ENCODE data around the gene TRA2B.
"Not testable (repeated sequence)": the region's sequence is repeated elsewhere in the genome, so short reads cannot be mapped to it uniquely, and the experiment has no call there.

The TRA2B gene

DNA sequence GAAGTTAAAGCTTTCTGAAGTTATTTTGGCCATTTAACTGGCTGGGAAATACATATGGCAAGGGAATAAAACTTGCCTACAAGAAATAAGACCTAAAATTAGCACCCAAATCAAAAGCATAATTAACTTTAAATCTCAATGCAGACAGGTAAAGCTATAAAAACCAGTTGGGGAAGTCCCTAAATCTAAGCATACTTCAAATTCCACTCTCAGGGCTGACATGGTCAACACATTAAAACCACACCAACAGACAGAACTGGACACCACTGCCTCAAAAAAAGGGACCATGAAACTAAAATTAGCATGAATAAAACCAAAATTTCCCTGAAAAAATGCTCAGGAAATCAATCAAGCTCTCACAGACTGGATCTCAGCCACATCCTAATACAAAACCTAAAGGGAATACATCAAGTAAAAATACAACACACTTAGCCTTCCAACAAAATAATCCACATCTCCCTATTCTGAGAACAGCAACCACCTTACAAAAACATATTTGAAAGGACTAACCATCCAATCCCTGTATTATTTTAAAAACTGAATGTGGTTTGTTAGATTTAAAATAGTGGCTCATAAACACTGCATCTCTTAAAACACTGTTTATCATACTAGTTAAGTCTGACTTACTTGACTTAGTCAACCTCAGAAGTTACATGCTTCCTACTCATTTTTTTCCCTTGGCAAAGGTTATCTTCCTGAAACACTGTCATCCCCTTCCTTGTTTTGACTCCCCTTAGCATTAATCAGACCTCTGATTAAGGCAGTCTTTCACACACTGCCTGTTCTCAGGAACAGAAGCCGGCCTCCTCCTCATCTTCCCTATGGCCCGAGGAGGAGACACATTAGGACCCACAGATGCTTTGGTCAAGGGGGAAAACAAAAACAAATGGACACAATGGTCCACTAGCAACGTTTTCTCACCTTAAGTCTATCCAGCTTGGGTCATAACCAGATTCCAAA, 8.3 kb downstream of the TRA2B start:
- in situ Hi-C loops (cut with MboI; ENCODE audit: low sequenced_read_pairs), result no loop called here

DNA sequence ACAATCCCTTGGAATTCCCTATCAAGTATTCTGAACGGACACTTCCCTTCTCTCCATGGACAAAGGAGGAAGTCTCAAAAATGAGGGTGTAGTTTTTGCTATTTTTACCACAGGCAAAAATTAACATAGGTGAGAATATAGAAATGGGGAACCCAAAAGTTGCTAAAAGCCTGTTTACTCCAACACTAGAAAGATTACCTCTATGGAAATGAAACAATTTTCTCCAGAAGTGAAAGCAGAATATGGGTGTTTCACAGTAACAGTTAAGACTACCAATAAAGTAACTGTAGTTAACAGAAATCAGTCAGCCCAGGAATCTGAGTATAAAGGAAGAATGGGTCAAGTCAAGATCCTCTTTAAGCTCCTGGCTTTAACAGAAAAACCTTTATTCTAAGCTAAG, 9.3 kb downstream of the TRA2B start:
- in situ Hi-C loops (cut with MboI; ENCODE audit: low sequenced_read_pairs), result no loop called here

DNA sequence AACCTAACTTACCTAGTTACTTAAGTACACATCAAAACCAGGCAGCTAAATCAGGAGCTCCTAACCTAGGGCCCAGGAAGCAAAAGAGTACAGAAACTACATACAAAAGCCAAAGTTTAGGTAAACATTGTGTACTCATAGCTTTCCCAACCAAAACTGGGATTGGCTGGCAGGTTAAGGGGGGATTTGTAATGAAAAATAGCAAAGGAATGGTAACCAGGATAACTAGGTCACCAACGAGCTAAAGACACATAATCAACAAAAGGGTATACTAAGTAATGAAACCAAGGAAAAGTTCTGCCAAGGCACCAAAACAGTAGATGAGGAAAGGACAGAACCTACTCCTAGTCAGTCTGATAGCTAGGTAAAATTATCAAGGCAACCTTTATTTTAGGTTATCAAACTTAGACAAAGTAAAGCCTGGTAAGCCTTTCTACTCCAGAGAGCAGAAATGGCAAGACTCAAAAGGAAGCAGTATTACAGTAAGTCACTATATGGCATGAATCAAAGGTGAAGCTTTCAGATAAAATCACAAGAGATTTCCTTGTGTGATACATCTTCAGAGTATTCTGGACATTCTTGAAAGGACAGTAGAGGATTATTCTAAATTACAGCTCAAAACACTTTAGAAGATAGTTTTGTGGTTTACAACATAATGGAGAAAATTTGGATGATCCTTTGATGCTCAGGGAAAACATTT, 10.2 kb downstream of the TRA2B start:
- in situ Hi-C loops (cut with MboI; ENCODE audit: low sequenced_read_pairs), result no loop called here

DNA sequence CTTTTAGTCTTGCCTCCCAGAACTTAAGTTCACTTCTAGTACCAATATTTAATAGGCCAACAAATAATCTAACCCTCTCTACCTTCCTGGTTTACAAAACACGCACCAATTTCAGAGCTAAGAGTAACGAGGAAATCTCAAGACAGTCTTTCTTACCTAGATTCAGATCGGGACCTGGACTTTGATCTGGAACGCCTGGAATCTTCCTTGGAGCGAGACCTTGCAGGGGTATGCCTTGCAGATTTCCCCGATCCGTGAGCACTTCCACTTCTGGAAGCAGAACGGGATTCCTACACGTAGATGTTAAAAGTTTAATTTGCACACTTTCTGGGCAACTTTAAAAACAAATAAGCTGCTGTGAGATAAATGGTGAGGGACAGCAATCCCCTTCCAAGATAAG, 11.4 kb downstream of the TRA2B start:
- in situ Hi-C loops (cut with MboI; ENCODE audit: low sequenced_read_pairs), result no loop called here

DNA sequence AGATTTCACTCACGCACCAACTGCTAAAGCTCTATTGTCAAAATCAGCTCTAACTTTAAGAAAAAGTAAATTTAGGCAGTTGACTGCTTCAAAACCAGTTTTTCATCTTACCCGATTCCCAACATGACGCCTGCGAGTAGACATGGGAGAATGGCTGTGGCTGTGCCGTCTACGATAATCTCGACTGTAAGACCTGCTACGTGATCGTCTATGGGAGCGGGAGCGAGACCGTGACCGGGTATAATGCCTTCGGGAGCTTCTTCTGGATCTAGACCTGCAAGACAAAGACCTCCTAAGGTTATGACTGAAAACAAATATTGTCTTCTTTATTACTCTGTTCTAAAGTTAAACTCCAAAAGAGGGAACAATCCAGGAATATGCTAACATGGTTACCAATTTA, 12.5 kb downstream of the TRA2B start:
- in situ Hi-C loops (cut with MboI; ENCODE audit: low sequenced_read_pairs), result no loop called here

DNA sequence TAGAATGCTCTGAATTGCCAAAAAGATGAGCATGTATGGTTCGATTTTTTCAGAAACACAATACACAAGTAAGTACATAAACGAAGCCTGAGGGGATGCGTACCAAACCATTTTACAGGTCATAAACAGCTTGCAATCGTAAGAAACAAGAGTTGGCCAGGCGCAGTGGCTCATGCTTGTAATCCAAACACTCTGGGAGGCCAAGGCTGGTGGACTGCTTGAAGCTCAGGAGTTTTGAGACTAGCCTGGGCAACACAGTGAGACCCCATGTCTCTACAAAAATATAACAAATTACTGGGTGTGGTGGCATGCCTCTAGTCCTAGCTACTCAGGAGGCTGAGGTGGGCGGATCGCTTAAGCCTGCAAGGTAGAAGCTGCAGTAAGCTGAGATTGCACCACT, 13.4 kb downstream of the TRA2B start:
- in situ Hi-C loops (cut with MboI; ENCODE audit: low sequenced_read_pairs), result no loop called here

DNA sequence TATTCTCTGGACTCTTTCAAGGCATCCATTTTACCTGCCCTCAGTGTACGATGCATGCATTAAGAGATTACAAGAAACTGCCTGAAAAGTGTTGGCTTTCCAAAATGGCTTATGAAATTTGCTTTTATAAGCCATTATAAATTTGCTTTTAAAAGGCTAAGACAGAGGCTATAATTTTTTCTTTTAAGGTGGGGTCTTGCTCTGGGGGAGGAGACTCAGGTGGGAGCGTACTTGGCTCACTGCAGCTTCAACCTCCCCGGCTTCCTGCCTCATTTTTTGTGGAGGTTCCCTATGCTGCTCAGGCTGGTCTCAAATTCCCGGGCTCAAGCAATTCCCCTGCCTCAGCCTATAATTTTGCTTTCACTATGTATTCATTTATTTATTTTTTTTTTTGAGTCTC, 17.6 kb downstream of the TRA2B start:
- in situ Hi-C loops (cut with MboI; ENCODE audit: low sequenced_read_pairs), result no loop called here

DNA sequence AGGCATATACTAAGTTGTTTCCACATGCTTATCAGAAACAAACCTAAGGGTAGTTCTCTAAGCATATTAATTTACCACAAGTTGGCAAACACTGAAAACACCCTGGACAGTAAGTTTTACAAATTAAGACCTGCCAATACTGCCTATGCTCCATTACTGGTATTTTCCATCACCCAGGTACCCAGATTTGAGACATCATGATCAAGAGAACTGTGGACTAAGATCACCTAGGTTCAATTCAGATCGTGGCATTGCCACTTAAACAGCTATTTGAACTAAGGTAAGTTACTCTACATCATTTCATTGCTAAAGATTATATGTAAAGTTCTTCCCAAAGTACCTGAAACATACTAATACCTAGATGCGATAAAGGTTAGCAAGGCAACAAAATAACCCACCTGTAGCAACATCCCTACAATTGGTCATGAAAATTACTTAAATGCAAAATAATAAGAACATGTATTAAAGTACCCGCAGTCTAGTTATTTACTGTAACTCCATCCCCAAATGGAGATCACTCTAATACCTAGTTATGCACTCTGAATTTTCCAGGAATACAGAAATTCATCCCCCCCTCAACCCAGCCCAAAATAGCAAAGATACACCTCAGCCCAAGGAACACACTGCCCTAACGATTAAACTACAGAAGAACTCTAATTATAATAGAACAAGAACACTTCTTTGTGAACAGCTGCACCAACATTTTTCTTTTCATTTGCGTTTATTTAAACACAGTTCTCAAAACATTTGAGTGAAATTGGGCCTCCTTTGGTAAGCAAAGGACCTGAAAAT, 21.6 kb downstream of the TRA2B start:
- in situ Hi-C loops (cut with MboI; ENCODE audit: low sequenced_read_pairs), result no loop called here

DNA sequence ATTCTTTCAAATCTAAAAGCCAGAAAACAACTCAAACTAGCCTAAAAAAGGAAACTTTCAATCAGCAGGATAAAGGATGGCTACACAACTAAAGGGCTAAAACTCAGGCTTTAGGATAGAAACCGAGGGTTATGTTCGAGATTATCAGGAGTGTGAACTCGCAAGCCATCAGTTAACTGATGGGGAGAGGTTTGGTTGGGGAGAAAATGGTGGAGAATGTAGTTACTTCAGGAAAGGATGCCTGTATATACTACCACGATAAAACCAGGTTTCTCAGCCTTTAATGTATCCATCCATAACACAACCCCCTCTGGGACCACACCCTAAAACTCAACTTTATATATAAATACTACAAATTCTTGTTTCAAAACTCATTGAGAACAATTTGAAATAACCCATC, 22.2 kb downstream of the TRA2B start:
- in situ Hi-C loops (cut with MboI; ENCODE audit: low sequenced_read_pairs), result no loop called here

DNA sequence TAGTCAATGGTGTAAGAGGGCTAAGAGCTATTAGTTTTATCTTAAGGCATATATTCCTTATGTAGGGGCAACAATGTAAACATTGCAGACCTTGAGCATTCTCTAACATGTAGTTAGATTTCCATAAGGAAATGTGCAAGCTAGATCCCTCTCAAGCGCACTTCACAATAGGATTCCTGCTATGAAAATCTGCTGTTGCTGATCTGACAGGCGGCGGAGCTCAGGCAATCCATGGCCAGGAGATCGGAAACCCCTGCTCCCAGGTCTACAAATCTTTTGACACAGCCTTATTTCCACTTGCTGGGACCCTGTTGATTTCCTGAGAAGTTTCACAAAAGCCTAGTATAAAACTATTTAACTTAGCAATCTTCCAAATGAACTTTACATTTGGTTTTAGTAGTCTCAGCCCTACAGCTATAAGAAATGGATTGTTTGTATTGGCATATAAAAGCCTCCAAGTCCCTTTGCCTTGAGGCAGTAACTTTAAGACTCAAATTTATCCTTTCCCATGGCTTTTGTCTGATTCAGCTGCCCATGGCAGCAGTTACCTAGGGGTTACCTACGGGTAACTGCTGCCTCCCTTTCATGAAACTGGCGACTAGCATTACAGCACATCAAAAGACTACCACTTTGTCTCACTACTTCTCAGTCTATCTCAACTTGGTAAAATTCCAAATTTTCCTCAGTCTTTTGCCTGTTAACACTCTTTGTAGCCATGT, 22.7 kb downstream of the TRA2B start:
- in situ Hi-C loops (cut with MboI; ENCODE audit: low sequenced_read_pairs), result no loop called here

DNA sequence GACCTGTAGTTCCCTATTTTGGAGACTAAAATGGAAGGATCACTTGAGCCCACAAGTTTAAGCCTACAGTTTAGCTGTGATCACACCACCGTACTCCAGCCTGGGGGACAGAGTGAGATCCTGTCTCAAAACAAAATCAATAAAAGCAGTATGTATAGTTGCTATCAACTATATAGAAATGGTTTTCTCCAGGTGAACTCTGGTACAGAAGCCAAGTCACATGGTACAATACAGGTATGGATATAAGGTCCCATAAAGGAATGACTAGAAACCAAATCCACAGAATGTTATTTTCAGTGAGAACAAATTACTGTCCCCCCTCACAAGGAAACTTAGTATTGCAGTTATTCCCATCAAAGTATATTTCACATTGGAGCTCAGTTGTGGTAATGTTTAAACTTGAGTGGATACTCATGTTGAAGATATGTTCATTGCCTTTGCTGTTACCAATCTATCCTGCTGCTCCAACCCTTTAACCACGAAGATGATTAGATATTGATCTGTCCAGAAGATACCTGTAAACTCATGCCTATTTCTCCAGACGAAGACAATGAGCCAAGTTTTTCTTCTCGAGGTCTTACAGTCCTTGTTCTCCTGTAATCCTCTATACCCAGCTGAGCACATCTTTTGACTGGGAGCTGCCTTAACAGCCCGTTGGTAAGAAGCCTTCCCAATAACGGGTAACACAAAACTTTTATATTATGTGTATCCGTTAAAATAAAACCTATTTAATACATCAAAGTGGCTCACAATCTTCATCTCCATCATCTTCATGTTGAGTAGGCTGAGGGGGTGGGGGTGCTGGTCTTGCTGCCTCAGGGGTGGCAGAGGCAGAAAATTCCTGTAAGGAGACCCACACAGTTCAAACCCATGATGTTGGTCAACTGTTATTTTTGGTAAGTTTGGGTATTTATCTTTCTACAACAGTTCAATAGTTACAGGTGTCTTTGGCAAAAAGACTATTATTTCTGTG, 24.6 kb downstream of the TRA2B start:
- in situ Hi-C loops (cut with MboI; ENCODE audit: low sequenced_read_pairs), result no loop called here

DNA sequence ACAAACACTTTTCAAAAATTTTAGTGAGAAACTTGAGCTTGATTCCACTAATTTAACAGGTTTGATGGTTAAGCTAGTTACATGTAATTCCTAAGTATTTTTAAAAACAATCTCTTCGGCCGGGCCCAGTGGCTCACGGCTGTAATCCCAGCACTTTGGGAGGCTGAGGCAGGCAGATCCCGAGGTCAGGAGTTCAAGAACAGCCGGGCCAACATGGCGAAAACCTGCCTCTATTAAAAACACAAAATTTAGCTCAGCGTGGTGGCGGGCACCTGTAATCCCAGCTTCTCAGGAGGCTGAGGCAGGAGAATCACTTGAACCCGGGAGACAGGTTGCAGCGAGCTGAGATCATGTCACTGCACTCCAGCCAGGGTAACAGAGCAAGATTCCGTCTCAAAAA, 25.3 kb downstream of the TRA2B start:
- in situ Hi-C loops (cut with MboI; ENCODE audit: low sequenced_read_pairs), result no loop called here

DNA sequence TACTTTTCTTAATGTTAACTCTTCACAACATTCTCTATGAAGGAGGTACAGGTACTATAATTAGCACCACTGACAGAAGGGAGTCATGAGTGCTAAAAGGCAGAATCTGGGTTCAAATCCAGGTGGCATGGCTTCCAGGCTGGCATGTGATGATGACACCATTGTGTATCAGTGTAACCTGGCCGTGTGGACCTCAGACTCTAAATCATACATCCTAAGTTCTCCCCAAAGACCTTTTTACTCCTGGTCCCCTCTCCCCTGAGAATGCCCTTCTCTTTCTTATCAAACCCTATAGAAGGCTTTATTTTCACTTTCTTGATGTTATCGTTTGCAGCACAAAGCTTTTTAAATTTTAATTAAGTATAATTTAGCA, 26.8 kb downstream of the TRA2B start:
- in situ Hi-C loops (cut with MboI; ENCODE audit: low sequenced_read_pairs), result not testable (repeated sequence)

DNA sequence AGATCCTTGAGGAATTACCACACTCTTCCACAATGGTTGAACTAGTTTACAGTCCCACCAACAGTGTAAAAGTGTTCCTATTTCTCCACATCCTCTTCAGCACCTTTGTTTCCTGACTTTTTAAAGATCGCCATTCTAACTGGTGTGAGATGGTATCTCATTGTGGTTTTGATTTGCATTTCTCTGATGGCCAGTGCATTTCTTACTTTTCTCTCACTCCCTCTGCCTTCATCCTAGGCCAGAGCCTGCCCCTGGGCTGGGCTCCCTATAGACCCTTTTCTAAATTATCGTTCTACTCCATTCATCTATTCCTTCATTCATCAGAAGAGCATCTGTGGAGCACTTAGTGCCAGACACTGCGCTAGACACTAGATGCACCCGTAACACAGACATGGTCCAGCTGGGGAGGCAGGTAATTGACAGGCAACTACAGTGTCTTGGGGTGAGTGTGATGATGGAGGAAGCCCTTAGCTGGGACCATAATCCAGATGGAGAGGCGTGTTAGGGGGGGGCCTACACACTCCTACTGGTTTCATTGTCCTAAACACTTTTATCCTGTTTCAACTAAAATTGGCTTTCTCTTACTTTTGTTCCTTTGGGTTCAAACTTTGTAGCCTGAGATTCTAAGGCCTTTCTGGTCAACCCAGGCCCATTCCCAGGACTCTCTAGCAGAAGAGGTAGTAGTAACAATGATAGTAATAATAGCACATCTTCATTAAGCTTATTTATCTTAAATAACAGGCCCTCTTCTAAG, 27.3 kb downstream of the TRA2B start:
- in situ Hi-C loops (cut with MboI; ENCODE audit: low sequenced_read_pairs), result not testable (repeated sequence)

DNA sequence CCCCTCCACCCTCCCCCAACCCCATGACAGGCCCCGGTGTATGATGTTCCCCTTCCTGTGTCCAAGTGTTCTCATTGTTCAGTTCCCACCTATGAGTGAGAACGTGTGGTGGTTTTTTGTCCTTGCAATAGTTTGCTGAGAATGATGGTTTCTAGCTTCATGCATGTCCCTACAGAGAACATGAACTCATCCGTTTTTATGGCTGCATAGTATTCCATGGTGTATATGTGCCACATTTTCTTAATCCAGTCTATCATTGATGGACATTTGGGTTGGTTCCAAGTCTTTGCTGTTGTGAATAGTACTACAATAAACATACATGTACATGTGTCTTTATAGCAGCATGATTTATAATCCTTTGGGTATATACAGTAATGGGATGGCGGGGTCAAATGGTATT, 27.9 kb downstream of the TRA2B start:
- in situ Hi-C loops (cut with MboI; ENCODE audit: low sequenced_read_pairs), result not testable (repeated sequence)

DNA sequence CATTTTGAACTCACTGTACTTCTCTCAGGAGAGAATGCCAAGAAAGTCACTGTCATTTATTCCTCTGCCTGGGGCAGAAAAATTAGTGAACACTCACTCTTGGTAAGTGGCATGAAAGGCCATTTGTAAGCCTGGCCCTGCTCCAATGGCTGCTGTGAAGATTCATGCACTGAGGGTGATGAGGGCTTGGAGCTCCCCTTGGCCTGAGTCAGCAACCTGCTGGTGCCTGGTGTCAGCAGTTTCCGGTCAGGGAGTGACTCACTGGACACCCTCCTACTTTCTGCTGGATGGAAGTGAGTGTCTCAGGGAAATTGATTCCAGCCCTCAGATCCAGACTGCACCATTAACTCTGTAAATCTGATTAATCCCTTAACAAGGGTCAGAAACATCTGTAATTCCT, 37.6 kb downstream of the TRA2B start:
- in situ Hi-C loops (cut with MboI; ENCODE audit: low sequenced_read_pairs), result no loop called here

DNA sequence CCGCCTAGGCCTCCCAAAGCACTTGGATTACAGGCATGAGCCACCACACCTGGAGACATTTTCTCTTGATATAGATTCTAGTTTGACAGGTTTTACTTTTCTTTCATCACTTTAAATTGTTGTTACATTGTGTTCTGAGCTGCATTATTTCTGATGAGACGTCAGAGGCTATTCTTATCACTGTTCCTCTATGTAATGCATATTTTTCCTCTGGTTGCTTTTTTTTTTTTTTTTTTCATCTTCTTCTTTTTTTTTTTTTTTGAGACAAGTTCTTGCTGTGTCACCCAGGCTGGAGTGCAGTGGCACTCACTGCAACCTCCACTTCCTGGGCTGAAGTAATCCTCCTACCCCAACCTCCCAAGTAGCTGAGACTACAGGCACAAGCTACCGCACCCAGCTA, 41.2 kb downstream of the TRA2B start:
- in situ Hi-C loops (cut with MboI; ENCODE audit: low sequenced_read_pairs), result no loop called here

DNA sequence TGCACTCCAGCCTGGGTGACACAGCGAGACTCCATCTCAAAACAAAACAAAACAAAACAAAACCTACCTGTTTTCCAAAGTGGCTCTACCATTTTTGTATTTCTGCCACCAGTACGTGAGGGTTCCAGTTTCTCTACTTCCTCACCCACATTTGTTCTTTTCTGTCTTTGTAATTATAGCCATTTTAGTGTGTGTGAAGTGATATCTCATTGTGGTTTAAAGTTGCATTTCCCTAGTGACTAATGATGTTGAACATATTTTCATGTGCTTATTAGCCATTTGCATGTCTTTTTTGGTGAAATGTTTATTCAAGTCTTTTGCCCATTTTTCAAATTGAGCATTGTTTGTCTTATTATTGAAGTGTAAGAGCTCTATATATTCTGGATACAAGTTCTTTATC, 50.7 kb downstream of the TRA2B start:
- in situ Hi-C loops (cut with MboI; ENCODE audit: low sequenced_read_pairs), result no loop called here

DNA sequence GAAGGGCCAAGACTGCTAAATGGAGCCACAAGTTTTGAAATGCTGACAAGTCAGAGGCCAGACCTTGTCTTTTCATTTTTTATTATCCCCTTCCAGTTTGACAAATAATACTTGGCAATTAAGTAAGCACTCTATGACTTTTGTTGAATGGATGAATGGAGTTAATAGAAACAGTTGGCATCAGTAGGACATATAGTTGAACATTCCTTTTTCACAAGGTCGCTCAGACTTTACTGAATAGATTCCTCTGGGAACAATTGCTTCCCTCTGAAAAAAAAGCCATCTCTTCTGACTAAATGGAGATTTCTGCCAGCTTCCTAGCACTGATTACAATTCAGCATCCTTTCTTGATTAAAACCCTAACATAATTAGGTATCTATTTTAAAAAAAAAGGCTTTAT, 53.2 kb downstream of the TRA2B start:
- in situ Hi-C loops (cut with MboI; ENCODE audit: low sequenced_read_pairs), result no loop called here

Measured in hTERT RPE-1 (cell line).